CD4-positive, alpha-beta T cell treated with Interleukin-15 for 4 hours (primary cell): Measurements from ENCODE around the gene HOXB1.
A peak's percentile ranks its signal among the peaks of the same experiment; 100 is the strongest.
"Not testable (repeated sequence)": the region's sequence is repeated elsewhere in the genome, so short reads cannot be mapped to it uniquely, and the experiment has no call there.

Experiments used
- DNase-seq: peaks from one replicate; pipeline ENCODE4 v3.0.0-alpha.2; 2020; ENCODE audit warnings: low spot score

HOXB1 gene

GRCh38 chr17:48543107-48543853, 12.5 kb upstream of the HOXB1 start:
- peak; percentile 67 for DNase-seq

GRCh38 chr17:48542698-48543106, 11.9 kb upstream of the HOXB1 start:
- DNase-seq, result no peak

- peak; percentile 25 for DNase-seq
Measured at GRCh38 chr17:48542114-48542656, 11.4 kb upstream of the HOXB1 start.

- DNase-seq, result peak; percentile 37
Measured at GRCh38 chr17:48541577-48542113, 10.8 kb upstream of the HOXB1 start.

- DNase-seq, result peak; percentile 3
Measured at GRCh38 chr17:48541036-48541576, 10.3 kb upstream of the HOXB1 start.

- DNase-seq, result no peak
Measured at GRCh38 chr17:48540213-48540612, 9.4 kb upstream of the HOXB1 start.

GRCh38 chr17:48539177-48539576, 8.4 kb upstream of the HOXB1 start:
- no peak for DNase-seq

- DNase-seq, result no peak
Measured at GRCh38 chr17:48537316-48537715, 6.5 kb upstream of the HOXB1 start.

GRCh38 chr17:48535793-48536559, 5.2 kb upstream of the HOXB1 start:
- DNase-seq, result not testable (repeated sequence)

- no peak for DNase-seq
Measured at GRCh38 chr17:48532261-48532660, 1.4 kb upstream of the HOXB1 start.

- DNase-seq, result no peak
Measured at GRCh38 chr17:48530208-48530886, 464 bp downstream of the HOXB1 start.

- DNase-seq, result no peak
Measured at GRCh38 chr17:48529683-48530009, 1.2 kb downstream of the HOXB1 start.

- no peak for DNase-seq
Measured at GRCh38 chr17:48528936-48529682, 1.7 kb downstream of the HOXB1 start.

- no peak for DNase-seq
Measured at GRCh38 chr17:48528153-48528935, 2.5 kb downstream of the HOXB1 start.

- no peak for DNase-seq
Measured at GRCh38 chr17:48527547-48527932, 3.3 kb downstream of the HOXB1 start.

GRCh38 chr17:48526608-48527546, 3.9 kb downstream of the HOXB1 start:
- no peak for DNase-seq

GRCh38 chr17:48523010-48523409, 7.8 kb downstream of the HOXB1 start:
- no peak for DNase-seq

- DNase-seq, result no peak
Measured at GRCh38 chr17:48522031-48522653, 8.7 kb downstream of the HOXB1 start.

- no peak for DNase-seq
Measured at GRCh38 chr17:48520631-48521079, 10.2 kb downstream of the HOXB1 start.
